ENCODE data around the gene KCNC3. TPM values are rescaled to one million over a fixed set of nuclear protein-coding genes. Genes with fewer than 3 reads are reported as not detected.

KCNC3 gene
- total and polyA plus RNA-seq, 2 donors (not counting 3 experiments of a cell fraction or from before 2014, with no cell fraction given) = 0.22 to 0.91 TPM

DNA sequence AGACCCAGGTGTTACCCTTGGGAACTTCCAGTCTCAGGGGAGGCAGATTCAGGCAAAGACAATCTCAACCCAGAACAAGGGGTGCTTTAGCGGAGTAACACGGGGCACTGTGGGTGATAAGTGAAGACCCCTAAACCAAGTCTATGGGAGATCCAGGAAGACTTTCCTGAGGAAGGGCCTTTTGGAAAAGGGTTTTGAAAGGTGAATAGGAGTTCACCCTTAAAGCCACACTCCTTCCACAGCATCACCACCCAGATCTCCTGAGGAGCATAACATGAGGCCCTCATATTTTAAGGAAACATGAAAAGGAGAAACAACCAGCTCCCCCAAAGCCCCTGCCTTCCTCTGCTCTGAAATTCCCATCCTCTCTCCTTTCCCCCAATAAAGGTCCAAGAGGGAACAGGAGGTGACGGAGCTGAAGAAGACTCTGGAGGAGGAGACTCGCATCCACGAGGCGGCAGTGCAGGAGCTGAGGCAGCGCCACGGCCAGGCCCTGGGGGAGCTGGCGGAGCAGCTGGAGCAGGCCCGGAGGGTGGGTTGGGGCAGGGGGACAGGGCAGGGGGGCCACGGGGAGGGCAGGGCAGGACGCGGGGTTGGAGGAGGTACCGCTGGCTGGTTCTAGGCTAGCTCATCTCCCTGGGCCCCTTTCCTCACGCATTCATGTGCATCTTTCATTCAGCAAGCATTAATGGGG lies 52.7 kb downstream of the KCNC3 start:
- ChIA-PET POLR2A (no interaction called here), CTCF (no interaction called here)
- Histone ChIP-seq H3K4me1 (ENCODE audit: control insufficient read depth, extremely low read depth, insufficient read depth, low read length) (no peaks in the 10 kb centered on the region), H3K9me3 (replicated peaks; ENCODE audit: control insufficient read depth, insufficient read depth, low read length) (no peaks in the 10 kb centered on the region), H3K4me3 (replicated peaks in 1 of 3; ENCODE audit: insufficient read depth in 1 of 3, low read depth in 1 of 3, low read length in 3 of 3) (no peak overlapping the region), H3K9ac (replicated peaks; ENCODE audit: extremely low read depth, insufficient read depth, low read length) (no peak overlapping the region), H4K20me1 (replicated peaks; ENCODE audit: control insufficient read depth, extremely low read depth, insufficient read depth, low read length) (no peaks in the 10 kb centered on the region), H2AFZ (ENCODE audit: low read depth, low read length) (no peak overlapping the region), H3K36me3 (ENCODE audit: control insufficient read depth in 2 of 2, extremely low read depth in 1 of 2, insufficient read depth in 2 of 2, low read length in 2 of 2) (no peaks in the 10 kb centered on the region), H3K9me1 (replicated peaks; ENCODE audit: control insufficient read depth, extremely low read depth, insufficient read depth, low read length) (no peaks in the 10 kb centered on the region), H3K79me2 (ENCODE audit: control insufficient read depth, insufficient read depth, low read length) (no peaks in the 10 kb centered on the region), H3K27me3 (ENCODE audit: control insufficient read depth in 2 of 2, insufficient read depth in 2 of 2, low read length in 2 of 2) (no peaks in the 10 kb centered on the region), H3K4me2 (ENCODE audit: insufficient read depth, low read length) (no peak overlapping the region), H3K27ac (ENCODE audit: insufficient read depth, low read depth, low read length) (no peak overlapping the region)
- BruUV-seq (replicated peaks) = no TSS peak
- no peak for DNase-seq (ENCODE audit: low read depth, low spot score)
- intact Hi-C loops (cut with micrococcal nuclease) (no loop called here), dilution Hi-C loops (cut with MboI; ENCODE audit: extremely low pct_ligation_motif_present, low sequenced_read_pairs) (no loop called here)
- FAIRE-seq = no peak
- TF ChIP-seq FOS (IDR thresholded peaks at IDR 0.05; ENCODE audit: borderline replicate concordance, insufficient read depth, low read length) (no peak), POLR2A (IDR thresholded peaks at IDR 0.05; ENCODE audit: low read depth, low read length) (no peak), POLR2AphosphoS5 (IDR thresholded peaks at IDR 0.05; ENCODE audit: insufficient read depth, low read depth, low read length) (no peak), JUN (IDR thresholded peaks at IDR 0.05; ENCODE audit: borderline replicate concordance, insufficient read depth, insufficient read length, low read depth) (no peak), EZH2 (IDR thresholded peaks at IDR 0.05; ENCODE audit: borderline replicate concordance, low read depth, low read length, severe bottlenecking) (no peak), MYC (IDR thresholded peaks at IDR 0.05; ENCODE audit: low read depth, low read length) (no peak)
- TF ChIP-seq, protein P1, sequence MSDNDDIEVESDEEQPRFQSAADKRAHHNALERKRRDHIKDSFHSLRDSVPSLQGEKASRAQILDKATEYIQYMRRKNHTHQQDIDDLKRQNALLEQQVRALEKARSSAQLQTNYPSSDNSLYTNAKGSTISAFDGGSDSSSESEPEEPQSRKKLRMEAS (IDR thresholded peaks at IDR 0.05; ENCODE audit: insufficient read depth, insufficient read length) = no peak

Data from endothelial cell of umbilical vein (primary cell).